Measurements from ENCODE around the gene NUDT21.

DNA sequence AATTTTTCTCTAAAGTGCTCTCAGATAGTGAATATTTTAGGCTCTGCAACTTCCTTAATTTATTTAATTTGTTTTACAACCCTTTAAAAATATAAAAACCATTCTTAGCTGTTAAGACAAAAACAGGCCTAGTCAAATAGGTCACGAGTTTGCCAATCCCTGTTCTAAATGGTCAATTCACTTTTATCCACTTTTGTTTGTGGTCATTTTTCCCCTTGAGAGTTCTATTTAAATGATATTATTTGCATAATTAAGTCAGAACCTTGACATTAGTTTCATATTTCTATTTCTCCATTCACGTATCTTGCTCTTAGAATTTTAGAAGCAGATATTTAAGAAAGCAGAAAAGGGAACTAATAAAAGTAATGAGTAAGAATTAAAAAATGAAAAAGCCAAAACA lies 29.8 kb downstream of the NUDT21 start:
- no peak for TF ChIP-seq CTCF (IDR thresholded peaks at IDR 0.05)
- no peak for TF ChIP-seq POLR2A (IDR thresholded peaks at IDR 0.05)

Measured in upper lobe of left lung (tissue), 4 donors.